ENCODE data around the gene KIAA1549.

KIAA1549 gene

DNA sequence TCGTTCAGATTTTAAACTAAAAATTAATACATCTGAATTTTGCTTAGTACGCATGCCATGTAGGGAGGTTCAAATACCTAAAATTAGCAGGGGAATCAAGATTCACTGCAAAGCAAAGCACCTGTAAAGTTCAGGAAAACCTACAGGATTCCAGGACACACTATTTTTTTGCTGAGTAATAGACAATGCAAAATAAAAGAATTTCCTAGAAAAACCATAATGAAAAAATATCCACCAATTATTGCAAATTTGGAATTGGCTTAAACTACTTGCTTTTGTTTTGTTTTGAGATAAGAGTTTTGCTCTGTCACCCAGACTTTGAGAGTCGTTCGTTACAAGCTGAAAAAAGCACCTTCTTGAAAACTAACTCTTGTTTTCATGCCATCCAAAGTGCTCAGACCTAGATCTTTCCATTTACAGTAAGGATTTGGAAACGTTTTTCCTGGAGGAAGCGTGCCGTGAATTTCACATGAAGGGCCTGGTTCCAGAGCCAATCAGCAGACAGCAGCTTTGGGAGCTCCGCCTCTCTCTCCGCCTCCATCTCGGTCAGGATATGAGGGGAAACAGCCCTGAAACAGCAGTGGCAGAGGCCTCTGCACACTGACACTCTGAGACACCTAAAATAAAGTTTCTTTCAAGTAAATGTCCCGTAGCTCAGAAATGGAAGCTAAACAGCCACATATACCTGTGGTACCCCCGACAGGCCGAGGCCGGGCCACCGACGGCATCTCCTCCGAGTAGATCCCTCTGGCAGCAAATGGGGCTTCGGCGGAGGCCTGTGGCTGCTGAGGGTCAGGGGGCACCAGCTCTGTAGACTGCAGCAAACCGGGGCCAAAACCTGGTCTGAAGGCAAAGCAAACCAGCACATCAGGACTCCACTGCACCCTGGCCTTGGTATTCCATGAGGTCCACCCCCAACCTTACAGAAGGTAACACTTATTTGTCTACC, 137.3 kb downstream of the KIAA1549 start:
- no peak overlapping the region for H3K4me3 ChIP-seq (ENCODE audit: insufficient read depth, low read depth, low read length)
- WGBS, 2 experiments: 93 to 94% methylated on average over 19 to 20 of the region's 20 CpGs
- H3K36me3 ChIP-seq (ENCODE audit: control insufficient read depth, insufficient read depth, low read length): no peaks in the 10 kb centered on the region

DNA sequence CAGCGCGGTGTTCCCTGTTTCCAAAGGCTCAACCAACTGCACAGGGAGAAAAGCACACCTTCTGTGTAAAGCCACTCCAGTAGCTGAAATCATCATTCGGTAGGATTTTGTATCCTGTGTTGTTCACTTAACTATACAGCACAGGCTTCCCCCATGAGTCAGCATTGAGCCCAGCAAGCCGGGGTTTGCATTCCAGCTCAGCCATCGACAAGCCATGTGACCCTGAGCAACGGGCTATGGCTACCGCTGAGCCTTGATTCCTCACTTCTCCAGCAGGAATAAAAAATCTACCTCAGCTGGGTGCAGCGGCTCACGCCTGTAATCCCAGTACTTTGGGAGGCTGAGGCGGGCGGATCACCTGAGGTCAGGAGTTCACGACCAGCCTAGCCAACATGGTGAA, 139.1 kb downstream of the KIAA1549 start:
- H3K27ac ChIP-seq (ENCODE audit: insufficient read depth, low read depth, low read length, poor library complexity, severe bottlenecking): no peak overlapping the region

More for the DNA sequence above, 137.3 kb downstream of the KIAA1549 start:
- H3K27ac ChIP-seq (ENCODE audit: insufficient read depth, low read depth, low read length, poor library complexity, severe bottlenecking): no peak overlapping the region
- no peaks in the 10 kb centered on the region for H3K27me3 ChIP-seq (ENCODE audit: control insufficient read depth, insufficient read depth, low read length, poor library complexity, severe bottlenecking)
- no peaks in the 10 kb centered on the region for H3K4me1 ChIP-seq (ENCODE audit: control insufficient read depth, insufficient read depth, low read length)
- no peaks in the 10 kb centered on the region for H3K9me3 ChIP-seq (ENCODE audit: control insufficient read depth, low read length)

DNA sequence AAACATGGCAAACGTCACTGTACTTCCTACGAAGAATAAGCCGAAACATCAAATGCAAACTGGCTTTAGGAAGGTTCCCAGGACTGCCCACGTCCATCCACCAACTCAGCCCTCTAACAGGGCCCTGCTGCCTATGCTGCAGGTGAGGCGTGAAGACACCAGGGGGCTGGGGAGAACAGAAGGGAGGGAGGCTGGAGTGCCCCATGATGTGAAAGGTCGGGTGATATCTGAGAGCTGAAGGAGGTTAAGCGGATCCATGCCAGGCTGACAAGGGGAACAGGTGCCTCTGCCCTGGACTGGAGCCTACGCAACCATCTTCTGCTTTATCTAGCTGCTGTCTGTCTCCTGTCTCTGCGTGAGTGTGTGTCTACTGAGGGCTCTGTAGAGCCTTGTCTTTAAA, 143.0 kb downstream of the KIAA1549 start:
- H3K36me3 ChIP-seq (ENCODE audit: control insufficient read depth, insufficient read depth, low read length): peaks cover 11% of the 10 kb centered on the region
- 90 to 94% methylated on average over 9 of the region's 9 CpGs for WGBS, 2 experiments

More for the DNA sequence above, 139.1 kb downstream of the KIAA1549 start:
- 76 to 78% methylated on average over 12 of the region's 12 CpGs for WGBS, 2 experiments
- no peak overlapping the region for H3K4me3 ChIP-seq (ENCODE audit: insufficient read depth, low read depth, low read length)
- H3K4me1 ChIP-seq (ENCODE audit: control insufficient read depth, insufficient read depth, low read length): no peaks in the 10 kb centered on the region
- peaks cover 6% of the 10 kb centered on the region for H3K36me3 ChIP-seq (ENCODE audit: control insufficient read depth, insufficient read depth, low read length)
- no peaks in the 10 kb centered on the region for H3K27me3 ChIP-seq (ENCODE audit: control insufficient read depth, insufficient read depth, low read length, poor library complexity, severe bottlenecking)
- no peaks in the 10 kb centered on the region for H3K9me3 ChIP-seq (ENCODE audit: control insufficient read depth, low read length)

GRCh38 chr7:138837627-138838026, 143.6 kb downstream of the KIAA1549 start:
- H3K27me3 ChIP-seq (ENCODE audit: control insufficient read depth, insufficient read depth, low read length, poor library complexity, severe bottlenecking): no peaks in the 10 kb centered on the region
- WGBS, 2 experiments: 96 to 97% methylated on average over 13 of the region's 13 CpGs
- no peak overlapping the region for H3K4me3 ChIP-seq (ENCODE audit: insufficient read depth, low read depth, low read length)
- H3K9me3 ChIP-seq (ENCODE audit: control insufficient read depth, low read length): no peaks in the 10 kb centered on the region
- H3K27ac ChIP-seq (ENCODE audit: insufficient read depth, low read depth, low read length, poor library complexity, severe bottlenecking): no peak overlapping the region
- H3K36me3 ChIP-seq (ENCODE audit: control insufficient read depth, insufficient read depth, low read length): peaks cover 11% of the 10 kb centered on the region
- H3K4me1 ChIP-seq (ENCODE audit: control insufficient read depth, insufficient read depth, low read length): no peaks in the 10 kb centered on the region

More for the DNA sequence above, 143.0 kb downstream of the KIAA1549 start:
- H3K9me3 ChIP-seq (ENCODE audit: control insufficient read depth, low read length): no peaks in the 10 kb centered on the region
- no peak overlapping the region for H3K27ac ChIP-seq (ENCODE audit: insufficient read depth, low read depth, low read length, poor library complexity, severe bottlenecking)
- no peak overlapping the region for H3K4me3 ChIP-seq (ENCODE audit: insufficient read depth, low read depth, low read length)
- H3K27me3 ChIP-seq (ENCODE audit: control insufficient read depth, insufficient read depth, low read length, poor library complexity, severe bottlenecking): no peaks in the 10 kb centered on the region
- H3K4me1 ChIP-seq (ENCODE audit: control insufficient read depth, insufficient read depth, low read length): no peaks in the 10 kb centered on the region

DNA sequence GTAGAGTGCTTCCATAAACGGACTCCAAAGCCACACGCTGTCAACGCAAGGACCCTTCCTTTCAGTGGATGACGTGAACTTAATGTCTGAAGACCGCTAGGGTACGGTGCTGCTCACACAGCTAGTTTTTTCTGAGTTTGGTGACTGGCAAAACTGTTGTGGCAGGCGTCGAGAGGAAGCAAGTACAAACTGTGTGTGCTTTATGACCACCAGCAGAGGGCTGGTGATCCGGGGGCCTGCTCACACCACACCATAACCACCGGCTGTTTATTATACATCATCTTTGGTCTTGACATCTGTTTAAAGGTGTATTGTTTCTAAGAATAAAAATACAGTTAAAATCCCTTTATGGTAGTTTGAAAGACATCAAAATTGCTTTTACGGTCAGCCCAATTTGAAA, 146.1 kb downstream of the KIAA1549 start:
- H3K27ac ChIP-seq (ENCODE audit: insufficient read depth, low read depth, low read length, poor library complexity, severe bottlenecking): no peak overlapping the region
- WGBS, 2 experiments: 94 to 96% methylated on average over 10 of the region's 11 CpGs
- H3K27me3 ChIP-seq (ENCODE audit: control insufficient read depth, insufficient read depth, low read length, poor library complexity, severe bottlenecking): no peaks in the 10 kb centered on the region
- no peaks in the 10 kb centered on the region for H3K9me3 ChIP-seq (ENCODE audit: control insufficient read depth, low read length)
- H3K4me1 ChIP-seq (ENCODE audit: control insufficient read depth, insufficient read depth, low read length): no peaks in the 10 kb centered on the region
- peaks cover 11% of the 10 kb centered on the region for H3K36me3 ChIP-seq (ENCODE audit: control insufficient read depth, insufficient read depth, low read length)
- H3K4me3 ChIP-seq (ENCODE audit: insufficient read depth, low read depth, low read length): no peak overlapping the region

DNA sequence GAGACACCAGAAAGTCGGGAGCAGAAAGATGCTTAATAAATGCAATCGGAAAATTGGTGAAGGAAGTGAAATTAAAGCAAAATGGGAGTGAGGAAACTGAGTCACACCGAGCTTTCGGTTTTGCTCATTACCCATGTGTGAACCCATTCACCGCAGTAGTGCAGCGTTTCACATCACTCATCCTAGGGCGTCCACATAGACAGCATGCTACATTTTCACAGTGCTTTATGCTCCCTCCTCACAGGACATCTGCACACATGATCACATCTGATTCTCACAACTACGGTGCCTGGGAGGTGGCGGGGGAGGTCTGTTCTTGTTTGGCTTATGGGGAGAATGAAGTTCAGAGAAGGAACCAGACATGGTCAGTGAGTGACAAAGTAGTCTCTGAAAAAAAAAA, 146.6 kb downstream of the KIAA1549 start:
- Histone ChIP-seq H3K4me3 (ENCODE audit: insufficient read depth, low read depth, low read length) (no peak overlapping the region), H3K9me3 (ENCODE audit: control insufficient read depth, low read length) (no peaks in the 10 kb centered on the region), H3K27me3 (ENCODE audit: control insufficient read depth, insufficient read depth, low read length, poor library complexity, severe bottlenecking) (no peaks in the 10 kb centered on the region), H3K27ac (ENCODE audit: insufficient read depth, low read depth, low read length, poor library complexity, severe bottlenecking) (no peak overlapping the region), H3K4me1 (ENCODE audit: control insufficient read depth, insufficient read depth, low read length) (no peaks in the 10 kb centered on the region), H3K36me3 (ENCODE audit: control insufficient read depth, insufficient read depth, low read length) (peaks cover 11% of the 10 kb centered on the region)
- 94 to 96% methylated on average over 8 to 9 of the region's 9 CpGs for WGBS, 2 experiments

GRCh38 chr7:138833596-138833995, 147.6 kb downstream of the KIAA1549 start:
- Histone ChIP-seq H3K4me1 (ENCODE audit: control insufficient read depth, insufficient read depth, low read length) (no peaks in the 10 kb centered on the region), H3K27ac (ENCODE audit: insufficient read depth, low read depth, low read length, poor library complexity, severe bottlenecking) (no peak overlapping the region), H3K36me3 (ENCODE audit: control insufficient read depth, insufficient read depth, low read length) (peaks cover 11% of the 10 kb centered on the region), H3K4me3 (ENCODE audit: insufficient read depth, low read depth, low read length) (no peak overlapping the region), H3K27me3 (ENCODE audit: control insufficient read depth, insufficient read depth, low read length, poor library complexity, severe bottlenecking) (no peaks in the 10 kb centered on the region), H3K9me3 (ENCODE audit: control insufficient read depth, low read length) (no peaks in the 10 kb centered on the region)
- 89 to 90% methylated on average over 5 of the region's 5 CpGs for WGBS, 2 experiments

DNA sequence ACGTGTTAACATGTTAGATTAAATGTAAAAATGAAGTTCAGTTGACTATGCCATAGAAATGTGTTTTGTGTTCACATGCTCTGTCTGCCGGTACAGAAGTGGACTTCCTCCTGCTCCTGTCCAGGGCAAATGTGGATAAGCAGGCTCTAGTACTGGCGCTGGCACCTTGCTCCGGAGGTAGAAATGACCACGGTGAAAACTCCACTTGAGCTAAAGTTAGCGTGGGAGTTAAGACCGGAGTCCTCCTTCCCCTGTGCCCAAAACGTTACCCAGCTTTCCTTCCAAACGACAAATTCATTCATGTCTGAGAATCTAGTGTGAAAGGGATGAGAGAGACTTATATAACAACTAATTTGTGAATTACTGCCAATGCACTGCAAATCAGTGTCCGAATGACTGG, 148.2 kb downstream of the KIAA1549 start:
- H3K9me3 ChIP-seq (ENCODE audit: control insufficient read depth, low read length): no peaks in the 10 kb centered on the region
- H3K27me3 ChIP-seq (ENCODE audit: control insufficient read depth, insufficient read depth, low read length, poor library complexity, severe bottlenecking): no peaks in the 10 kb centered on the region
- no peaks in the 10 kb centered on the region for H3K4me1 ChIP-seq (ENCODE audit: control insufficient read depth, insufficient read depth, low read length)
- 94 to 96% methylated on average over 10 of the region's 10 CpGs for WGBS, 2 experiments
- H3K27ac ChIP-seq (ENCODE audit: insufficient read depth, low read depth, low read length, poor library complexity, severe bottlenecking): no peak overlapping the region
- H3K36me3 ChIP-seq (ENCODE audit: control insufficient read depth, insufficient read depth, low read length): peaks cover 11% of the 10 kb centered on the region
- H3K4me3 ChIP-seq (ENCODE audit: insufficient read depth, low read depth, low read length): no peak overlapping the region

GRCh38 chr7:138829335-138829734, 151.9 kb downstream of the KIAA1549 start:
- no peaks in the 10 kb centered on the region for H3K9me3 ChIP-seq (ENCODE audit: control insufficient read depth, low read length)
- H3K4me1 ChIP-seq (ENCODE audit: control insufficient read depth, insufficient read depth, low read length): no peaks in the 10 kb centered on the region
- 94 to 96% methylated on average over 9 to 11 of the region's 11 CpGs for WGBS, 2 experiments

GRCh38 chr7:138828302-138828701, 152.9 kb downstream of the KIAA1549 start:
- H3K4me1 ChIP-seq (ENCODE audit: control insufficient read depth, insufficient read depth, low read length): no peaks in the 10 kb centered on the region
- H3K27ac ChIP-seq (ENCODE audit: insufficient read depth, low read depth, low read length, poor library complexity, severe bottlenecking): no peak overlapping the region
- no peaks in the 10 kb centered on the region for H3K36me3 ChIP-seq (ENCODE audit: control insufficient read depth, insufficient read depth, low read length)
- 100% methylated on average over 2 of the region's 2 CpGs; no CpG with 5 or more reads in 1 of the 2 experiments for WGBS, 2 experiments
- H3K4me3 ChIP-seq (ENCODE audit: insufficient read depth, low read depth, low read length): no peak overlapping the region
- H3K9me3 ChIP-seq (ENCODE audit: control insufficient read depth, low read length): no peaks in the 10 kb centered on the region
- H3K27me3 ChIP-seq (ENCODE audit: control insufficient read depth, insufficient read depth, low read length, poor library complexity, severe bottlenecking): no peaks in the 10 kb centered on the region

More at GRCh38 chr7:138829335-138829734, 151.9 kb downstream of the KIAA1549 start:
- Histone ChIP-seq H3K36me3 (ENCODE audit: control insufficient read depth, insufficient read depth, low read length) (no peaks in the 10 kb centered on the region), H3K27me3 (ENCODE audit: control insufficient read depth, insufficient read depth, low read length, poor library complexity, severe bottlenecking) (no peaks in the 10 kb centered on the region), H3K4me3 (ENCODE audit: insufficient read depth, low read depth, low read length) (no peak overlapping the region), H3K27ac (ENCODE audit: insufficient read depth, low read depth, low read length, poor library complexity, severe bottlenecking) (no peak overlapping the region)
